ENCODE measurements around the gene ITCH.
"Not testable (repeated sequence)": the region's sequence is repeated elsewhere in the genome, so short reads cannot be mapped to it uniquely, and the experiment has no call there.

ITCH gene

DNA sequence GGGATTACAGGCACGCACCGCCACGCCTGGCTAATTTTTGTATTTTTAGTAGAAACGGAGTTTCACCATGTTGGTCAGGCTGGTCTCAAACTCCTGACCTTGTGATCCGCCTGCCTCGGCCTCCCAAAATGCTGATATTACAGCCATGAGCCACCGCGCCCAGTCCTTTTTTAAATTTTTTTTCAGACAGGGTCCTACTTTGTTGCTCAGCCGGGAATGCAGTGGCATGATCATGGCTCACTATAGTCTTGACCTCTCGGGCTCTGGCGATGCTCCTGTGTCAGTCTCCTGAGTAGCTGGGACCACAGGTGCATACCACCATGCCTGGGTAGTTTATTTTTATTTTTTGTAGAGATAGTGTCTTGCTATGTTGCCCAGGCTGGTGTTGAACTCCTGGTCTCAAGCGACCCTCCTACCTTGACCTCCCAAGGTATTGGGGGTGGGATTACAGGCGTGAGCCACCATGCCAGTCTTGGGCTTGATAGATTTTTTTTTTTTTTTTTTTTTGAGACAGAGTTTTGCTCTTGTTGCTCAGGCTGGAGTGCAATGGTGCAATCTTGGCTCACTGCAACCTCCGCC is 19.9 kb downstream of the ITCH start:
- DNase-seq = not testable (repeated sequence)

DNA sequence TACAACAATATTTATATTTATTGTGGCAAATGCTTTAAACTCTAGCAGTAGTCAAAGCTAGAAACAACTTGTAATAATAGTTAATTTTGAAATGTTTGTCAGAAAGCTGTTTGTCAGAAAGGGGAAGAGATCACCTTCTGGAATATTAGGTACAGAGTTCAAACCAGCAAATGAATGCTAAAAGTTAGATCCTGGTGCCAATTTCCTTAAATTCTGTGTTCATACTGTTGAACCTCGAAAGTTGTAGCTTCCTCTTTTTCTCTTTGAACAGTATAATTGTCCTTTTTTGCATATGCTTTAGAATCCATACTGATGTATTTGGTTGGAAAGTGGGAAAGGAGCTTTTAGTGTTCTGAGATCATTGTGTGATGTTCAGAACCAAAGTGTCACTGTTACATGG is 22.4 kb downstream of the ITCH start:
- DNase-seq = no peak

DNA sequence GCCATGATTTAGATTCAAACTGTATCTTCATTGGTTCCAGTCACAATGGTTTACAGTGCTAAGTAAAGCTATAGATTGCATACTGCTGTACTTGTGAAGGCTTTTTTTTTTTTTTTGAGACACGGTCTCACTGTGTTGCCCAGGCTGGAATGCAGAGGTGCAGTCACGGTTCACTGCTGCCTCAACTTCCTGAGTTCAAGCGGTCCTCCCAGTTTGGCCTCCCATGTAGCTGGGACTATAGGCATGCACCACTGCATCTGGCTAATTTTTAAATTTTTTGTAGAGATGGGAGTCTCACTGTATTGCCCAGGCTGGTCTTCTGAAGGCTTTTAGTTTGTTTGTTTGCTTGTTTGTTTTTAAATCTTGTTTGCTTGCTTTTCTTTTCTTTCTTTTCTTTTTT is 24.9 kb downstream of the ITCH start:
- no peak for DNase-seq

DNA sequence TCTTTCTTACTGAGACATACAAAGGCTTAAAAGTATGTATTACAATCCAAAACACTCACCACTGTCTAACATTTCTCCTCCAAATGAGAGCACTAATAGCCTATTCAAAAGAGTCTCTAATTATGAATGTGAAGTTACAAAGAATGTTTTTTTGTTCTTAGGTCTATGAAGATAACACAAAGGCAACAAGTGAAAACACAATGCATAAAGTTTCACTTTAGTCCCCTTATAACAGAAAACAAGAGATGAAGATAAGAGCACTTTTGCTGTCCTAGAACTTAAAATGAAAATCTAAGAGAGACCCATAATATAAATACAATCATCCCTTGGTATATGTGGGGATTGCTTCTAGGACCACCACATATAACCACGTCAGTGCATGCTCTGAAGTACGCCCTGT is 25.6 kb downstream of the ITCH start:
- DNase-seq = no peak

DNA sequence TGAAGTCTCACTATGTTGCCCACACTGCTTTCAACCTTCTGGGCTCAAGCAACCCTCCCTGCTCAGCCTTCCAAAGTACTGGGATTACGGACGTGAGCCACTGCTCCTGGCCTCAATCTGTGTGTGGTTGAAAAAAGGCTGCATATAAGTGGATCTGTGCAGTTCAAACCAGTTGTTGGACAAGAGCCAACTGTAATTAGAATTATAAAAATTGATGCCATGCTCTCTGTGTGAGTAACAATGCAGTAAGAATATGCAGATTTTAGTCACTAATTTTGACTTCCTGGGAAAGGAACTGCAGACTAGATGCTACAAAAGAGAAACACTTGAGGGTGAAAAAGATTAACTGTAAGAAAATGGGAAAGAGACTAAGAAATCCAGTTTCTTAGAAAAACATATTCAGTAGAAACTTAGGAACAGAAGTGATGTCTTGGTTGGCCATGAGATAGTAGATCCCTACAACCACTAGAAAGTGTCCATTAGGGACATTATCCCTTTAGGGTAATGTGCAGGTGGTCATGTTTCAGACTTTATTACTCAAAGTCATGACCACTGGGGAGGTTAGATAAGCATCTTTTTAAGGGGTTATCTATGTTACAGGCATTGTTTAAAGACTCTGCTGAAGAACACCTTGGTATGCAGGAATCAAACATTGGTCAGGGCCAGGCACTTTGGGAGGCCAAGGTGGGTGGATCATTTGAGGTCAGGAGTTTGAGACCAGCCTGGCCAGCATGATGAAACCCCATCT is 26.3 kb downstream of the ITCH start:
- DNase-seq = peak; percentile 12 to 53

DNA sequence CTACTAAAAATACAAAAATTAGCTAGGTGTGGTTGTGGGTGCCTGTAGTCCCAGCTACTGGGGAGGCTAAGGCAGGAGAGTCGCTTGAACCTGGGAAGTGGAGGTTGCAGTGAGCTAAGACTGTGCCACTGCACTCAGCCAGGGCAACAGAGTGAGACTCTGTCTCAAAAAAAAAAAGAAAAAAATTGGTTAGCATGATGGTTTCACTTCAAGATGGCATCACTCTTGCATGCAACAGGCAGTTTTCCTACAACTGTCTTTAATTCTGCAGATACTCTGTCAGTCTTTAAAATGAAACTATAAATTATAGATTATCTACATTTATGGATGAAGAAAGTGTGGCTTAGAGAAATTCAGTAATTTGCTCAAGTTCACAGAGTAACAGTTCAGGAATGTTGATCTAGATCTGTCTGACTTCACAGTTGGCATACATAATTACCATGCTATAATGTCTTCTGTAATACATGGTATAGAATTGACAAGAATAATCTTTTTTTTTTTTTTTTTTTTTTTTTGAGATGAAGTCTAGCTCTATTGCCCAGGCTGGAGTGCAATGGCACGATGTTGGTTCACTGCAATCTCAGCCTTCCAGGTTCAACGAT is 27.0 kb downstream of the ITCH start:
- no peak for DNase-seq

DNA sequence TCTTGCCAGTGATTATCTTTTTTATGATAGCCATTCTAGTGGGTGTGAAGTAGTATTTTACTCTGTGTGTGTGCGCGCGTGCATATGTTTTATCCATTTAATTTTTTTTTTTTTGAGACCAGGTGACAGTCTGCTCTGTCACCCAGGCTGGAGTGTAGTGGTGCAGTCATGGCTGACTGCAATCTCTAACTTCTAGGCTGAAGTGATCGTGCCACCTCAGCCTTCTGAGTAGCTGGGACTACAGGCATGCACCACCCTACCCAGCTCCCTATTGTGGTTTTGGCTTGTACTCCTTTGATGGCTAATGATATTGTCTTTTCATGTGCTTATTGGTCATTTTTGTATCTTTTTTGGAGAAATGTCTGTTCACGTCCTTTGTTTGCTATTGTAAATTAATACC is 33.3 kb downstream of the ITCH start:
- no peak for DNase-seq

DNA sequence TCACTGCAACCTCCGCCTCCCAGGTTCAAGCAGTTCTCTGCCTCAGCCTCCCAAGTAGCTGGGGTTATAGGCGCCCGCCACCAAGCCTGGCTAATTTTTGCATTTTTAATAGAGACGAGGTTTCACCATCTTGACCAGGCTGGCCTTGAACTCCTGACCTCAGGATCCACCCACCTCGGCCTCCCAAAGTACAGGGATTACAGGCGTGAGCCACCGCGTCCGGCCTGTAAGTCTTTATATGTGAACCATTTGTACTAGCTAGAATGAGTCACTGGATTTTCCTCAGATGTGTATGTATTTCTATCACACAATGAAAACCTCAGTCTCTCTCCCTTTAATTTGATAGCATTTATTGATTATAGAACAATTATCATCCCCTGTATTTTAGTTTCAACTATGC is 34.0 kb downstream of the ITCH start:
- no peak for DNase-seq

DNA sequence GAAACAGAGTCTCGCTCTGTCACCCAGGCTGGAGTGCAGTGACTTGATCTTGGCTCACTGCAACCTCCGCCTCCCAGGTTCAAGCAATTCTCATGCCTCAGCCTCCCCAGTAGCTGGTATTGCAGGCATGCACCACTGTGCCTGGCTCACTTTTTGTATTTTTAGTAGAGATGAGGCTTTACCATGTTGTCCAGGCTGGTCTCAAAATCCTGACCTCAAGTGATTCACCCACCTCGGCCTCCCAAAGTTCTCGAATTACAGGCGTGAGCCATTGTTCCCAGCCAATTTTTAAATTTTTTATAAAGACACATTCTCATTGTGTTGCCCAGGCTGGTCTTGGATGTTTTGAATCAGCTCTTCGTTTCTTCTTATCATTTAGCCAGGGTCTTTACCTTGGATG is 37.7 kb downstream of the ITCH start:
- DNase-seq = not testable (repeated sequence)

DNA sequence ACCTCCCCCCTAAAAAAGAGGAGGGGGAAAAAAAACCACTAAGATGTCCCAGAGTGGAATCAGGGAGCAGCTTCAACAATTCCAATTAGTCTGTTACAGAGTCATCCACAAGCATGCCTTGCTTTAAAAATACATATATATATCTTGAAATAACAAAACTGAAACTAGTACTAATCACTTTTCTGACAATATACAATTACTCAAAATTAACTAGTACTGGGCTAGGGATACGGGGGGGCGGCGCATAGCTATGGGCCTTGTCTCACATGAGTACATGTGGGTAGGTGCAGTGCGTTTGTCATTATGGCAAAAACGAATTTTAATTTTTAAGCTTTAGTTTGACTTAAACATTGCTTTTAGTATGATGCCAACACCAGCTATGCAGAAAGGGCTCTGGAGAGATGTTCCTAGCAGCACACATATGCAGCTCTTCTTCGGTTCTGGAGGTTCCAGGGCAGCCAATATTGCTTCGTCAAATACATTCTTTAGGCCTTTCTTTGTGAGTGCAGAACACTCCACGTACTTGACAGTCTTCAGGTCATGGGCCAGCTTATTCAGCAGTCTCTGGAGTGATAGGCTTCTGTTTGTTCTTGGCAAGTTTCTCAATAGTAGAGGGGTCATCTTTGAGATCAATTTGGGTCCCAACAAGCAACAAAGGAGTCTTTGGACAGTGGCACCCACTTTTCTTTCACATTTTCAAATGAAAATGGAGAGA is 38.8 kb downstream of the ITCH start:
- no peak for DNase-seq

DNA sequence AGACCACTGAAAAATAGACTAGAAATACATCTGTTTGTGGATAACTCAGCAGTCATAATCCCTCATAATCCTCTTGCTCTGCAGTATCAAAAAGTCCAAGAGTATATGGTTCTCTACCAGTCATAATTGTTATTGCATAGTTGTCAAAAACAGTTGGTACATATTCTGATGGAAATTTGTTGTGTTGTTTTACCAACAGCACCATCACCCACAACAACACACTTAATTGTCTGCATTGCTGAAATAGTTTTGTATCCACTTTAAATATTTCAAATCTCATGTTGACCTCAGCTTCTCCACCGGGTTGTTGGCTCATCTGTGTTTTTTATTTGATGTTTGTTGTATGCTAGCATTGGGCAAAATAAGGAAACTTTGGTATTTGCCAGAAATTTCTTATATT is 39.4 kb downstream of the ITCH start:
- no peak for DNase-seq

DNA sequence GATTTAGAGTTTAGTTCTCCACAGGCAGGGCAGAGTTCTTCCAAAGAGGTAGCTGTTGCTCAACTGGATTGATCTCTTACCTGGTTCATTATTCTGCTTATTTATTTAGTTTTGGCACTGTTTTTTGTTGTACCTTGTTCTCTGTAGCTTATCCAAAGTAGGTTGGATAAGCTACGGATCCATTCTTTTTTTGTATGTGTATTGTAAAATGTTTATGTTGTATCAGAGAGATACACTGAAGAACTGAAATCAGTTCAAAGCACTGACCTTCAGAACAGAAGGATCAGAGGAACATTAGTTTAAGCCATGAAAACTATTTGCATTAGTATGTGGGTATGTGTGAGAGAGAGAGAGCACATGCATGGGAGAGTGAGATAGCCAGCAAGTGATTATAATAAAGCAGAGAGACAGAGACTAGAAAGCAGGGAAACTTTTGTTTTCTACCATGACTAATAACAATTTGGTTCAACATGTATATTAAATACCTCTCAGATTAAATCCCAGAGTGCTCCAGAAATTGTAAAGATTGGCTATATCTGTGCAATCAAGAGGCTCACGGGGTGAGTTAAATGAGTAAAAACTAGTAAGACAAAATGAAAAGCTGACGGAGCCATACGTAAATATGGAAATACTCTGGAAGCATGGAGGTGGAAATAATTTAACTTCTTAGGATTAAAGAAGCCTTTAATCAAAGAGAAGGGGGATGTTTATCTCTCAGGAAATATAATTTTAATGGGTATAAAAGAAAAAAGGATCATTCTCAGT is 40.2 kb downstream of the ITCH start:
- DNase-seq = no peak

DNA sequence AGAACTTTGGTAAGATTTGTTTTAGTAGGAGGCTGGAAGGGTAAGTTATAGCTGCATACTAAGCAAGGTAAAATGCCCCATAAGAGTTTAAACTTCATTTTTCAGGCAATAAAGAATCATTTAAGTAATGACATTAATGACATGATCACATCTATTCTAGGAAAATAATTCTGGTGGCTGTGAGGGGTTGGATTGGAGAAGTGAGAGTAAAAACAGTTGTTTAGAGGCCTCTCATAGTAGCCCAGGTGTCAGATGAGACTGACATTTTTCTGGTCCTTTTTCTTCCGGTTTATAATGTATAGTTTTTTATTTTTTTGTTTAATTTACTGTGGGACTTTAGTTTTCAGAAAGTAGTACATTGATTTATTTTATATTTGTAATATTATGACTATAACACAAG is 40.8 kb downstream of the ITCH start:
- DNase-seq = no peak

DNA sequence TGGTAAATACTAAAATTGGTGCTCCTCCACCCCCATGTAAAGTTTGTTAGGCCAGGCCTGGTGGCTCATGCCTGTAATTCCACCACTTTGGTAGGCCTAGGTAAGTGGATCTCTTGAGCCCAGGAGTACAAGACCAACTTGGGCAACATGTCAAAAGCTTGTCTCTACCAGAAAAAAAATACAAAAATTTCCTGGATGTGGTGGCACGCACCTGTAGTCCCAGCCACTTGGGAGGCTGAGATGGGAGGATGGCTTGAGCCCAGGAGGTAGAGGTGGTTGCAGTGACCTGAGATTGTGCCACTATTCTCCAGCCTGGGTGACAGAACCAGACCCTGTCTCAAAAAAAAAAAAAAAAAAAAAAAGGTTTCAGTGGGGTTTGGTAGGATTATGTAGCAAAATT is 41.7 kb downstream of the ITCH start:
- no peak for DNase-seq

DNA sequence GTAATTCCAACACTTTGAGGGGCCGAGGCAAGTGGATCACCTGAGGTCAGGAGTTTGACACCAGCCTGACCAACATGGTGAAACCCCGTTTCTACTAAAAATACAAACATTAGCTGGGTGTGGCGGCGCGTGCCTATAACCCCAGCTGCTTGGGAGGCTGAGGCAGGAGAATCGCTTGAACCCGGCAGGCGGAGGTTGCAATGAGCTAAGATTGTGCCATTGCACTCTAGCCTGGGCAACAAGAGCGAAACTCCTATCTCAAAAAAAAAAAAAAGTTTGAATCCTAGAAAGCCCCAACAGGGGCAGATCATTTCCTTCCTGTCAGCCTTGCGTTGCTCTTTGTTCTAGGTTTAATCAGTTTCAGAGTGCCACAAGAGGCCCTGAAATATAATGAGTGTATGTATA is 42.2 kb downstream of the ITCH start:
- DNase-seq = not testable (repeated sequence)

DNA sequence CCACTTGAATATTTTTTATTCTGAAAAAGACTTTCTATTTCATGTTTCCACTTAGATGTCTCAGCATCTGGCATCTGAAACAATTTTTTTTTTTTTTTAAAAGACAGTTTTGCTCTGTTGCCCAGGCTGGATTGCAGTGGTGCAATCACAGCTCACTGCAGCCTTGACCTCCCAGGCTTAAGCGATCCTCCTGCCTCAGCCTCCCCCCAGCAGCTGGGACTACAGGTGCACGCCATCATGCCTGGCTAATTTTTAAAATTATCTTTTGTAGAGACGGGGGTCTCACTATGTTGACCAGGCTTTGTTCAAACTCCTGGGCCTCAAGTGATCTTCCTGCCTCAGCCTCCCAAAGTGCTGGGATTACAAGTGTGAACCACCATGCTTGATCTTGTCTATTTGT is 42.9 kb downstream of the ITCH start:
- DNase-seq = not testable (repeated sequence)

DNA sequence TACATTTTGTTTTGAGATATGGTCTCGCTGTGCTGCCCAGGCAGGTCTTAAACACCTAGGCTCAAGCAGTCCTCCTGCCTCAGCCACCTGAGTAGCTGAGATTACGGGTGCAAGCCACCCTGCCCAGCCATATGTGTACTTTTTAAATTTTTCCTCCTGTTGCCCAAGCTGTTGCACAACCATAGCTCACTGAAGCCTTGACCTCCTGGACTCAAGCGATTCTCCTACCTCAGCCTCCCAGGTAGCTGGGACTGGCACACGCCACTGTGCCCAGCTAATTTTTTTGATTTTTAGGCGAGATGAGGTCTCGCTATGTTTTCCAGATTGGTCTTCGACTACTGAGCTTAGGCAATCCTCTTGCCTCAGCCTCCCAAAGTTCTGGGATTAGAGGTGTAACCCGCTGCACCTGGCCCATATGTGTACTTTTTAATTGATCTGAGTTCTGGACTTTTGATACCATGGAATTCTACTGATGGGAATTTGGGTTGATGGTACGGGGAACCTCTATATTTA is 44.9 kb downstream of the ITCH start:
- DNase-seq = no peak

DNA sequence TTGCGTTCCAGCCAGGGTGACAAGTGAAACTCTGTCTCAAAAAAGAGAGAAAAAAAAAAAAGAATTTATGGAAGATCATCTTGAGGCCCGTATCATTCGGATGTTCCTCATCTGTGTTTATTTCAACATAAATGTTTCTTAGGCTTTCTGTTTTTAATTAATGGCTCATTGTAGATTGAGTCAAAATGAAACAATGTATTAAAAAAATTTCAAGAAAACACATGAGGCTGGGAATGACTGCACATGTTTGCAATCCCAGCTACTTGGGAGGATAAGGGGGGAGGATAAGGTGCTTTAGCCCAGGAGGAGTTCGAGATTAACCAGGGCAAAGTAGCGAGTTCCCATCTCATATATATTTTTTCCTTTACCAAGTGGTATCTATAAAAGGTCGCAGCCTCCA is 47.3 kb downstream of the ITCH start:
- DNase-seq = no peak

DNA sequence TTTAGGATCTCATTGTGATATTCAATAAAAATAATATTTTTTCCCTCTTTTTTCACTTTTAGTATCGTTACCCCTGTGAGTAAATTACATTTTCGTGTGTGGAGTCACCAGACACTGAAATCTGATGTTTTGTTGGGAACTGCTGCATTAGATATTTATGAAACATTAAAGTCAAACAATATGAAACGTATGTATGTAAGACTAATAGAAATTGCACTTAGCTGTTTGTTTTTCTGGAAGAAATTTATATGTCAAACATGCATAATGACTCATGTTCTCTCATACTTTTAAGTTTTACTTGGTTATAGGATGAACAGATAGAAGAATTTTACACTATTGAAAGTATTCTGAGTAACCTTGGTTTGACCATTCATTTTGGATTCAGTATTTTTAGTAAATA is 49.4 kb downstream of the ITCH start:
- no peak for DNase-seq

DNA sequence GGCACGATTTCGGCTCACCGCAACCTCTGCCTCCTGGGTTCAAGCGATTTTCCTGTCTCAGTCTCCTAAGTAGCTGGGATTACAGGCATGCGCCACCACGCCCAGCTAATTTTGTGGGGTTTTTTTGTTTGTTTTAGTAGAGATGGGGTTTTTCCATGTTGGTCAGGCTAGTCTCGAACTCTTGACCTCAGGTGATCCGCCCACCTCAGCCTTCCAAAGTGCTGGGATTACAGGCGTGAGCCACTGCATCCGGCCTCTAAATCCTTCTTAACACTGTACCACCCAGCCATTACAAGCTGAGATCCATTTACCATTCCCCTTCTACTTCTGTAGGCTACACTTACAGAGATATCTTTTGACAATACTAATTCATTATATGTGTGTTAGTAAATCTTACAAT is 51.5 kb downstream of the ITCH start:
- DNase-seq = not testable (repeated sequence)

DNA sequence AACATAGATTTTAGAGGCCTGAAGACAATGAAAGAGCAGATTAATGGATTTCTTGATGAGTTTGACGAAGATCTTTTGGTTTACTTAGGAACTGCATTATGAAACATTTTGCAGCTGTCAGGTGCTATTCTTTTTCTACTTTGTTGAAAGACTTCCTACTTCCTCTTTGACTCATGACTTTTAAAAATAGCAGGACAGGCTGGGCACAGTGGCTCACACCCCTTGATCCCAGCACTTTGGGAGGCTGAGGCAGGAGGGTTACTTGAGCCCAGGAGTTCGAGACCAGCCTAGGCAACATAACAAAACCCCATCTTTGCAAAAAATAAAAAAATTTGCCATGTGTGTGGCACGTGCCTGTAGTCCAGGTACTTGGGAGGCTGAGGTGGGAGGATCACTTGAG is 52.0 kb downstream of the ITCH start:
- DNase-seq = no peak

DNA sequence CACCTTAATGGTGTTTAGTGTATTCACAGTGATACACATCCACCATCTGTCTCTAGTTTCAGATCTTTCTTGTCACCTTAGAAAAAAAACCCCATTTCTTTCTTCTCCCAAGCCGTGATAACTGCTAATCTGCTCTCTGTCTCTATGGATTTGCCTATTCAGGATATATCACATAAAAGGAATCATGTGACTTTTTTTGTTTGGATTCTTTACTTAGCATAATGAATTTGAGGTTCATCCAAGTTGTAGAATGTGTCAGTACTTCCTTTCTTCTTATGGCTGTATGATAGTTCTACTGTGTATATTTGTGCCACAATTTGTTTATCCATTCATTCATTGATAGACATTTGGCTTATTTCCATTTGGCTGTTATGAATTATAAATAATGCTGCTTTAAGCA is 57.1 kb downstream of the ITCH start:
- DNase-seq = peak; percentile 17 to 55

DNA sequence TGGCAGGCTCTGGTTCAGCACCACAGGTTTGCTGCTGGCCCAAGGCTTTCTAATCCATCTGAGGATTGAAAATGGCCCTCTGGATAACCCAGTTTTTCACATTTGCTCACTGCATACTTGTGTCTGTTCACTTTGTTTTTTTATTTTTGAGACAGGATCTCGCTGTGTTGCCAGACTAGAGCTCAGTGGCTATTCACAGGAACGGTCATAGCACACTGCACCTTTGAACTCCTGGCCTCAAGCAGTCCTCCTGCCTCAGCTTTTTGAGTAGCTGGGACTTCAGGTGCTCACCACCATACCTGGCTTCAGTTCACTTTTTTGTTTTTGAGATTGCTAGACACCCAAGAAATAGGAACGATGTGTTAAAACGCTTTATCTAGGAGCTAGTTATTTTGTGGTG is 57.9 kb downstream of the ITCH start:
- no peak for DNase-seq
